Tibial nerve (tissue), 3 donors: Measurements from ENCODE around the gene BEAN1.

ENCODE experiments used
- POLR2A ChIP-seq, 2 donors: fragments of 450-650 bp; IDR thresholded peaks; one replicate each; pipeline ENCODE4 v1.6.1; 2017; ENCODE audit warnings: antibody characterized with exemption in 2 of 2, mild to moderate bottlenecking in 2 of 2, moderate library complexity in 2 of 2
- TF ChIP-seq, protein P1 (sequence below), 5 experiments: fragments of 200-600 bp in 3 of 5; fragments of 450-650 bp in 2 of 5; sonication (generic) in 3 of 5; IDR thresholded peaks; one replicate each; pipeline ENCODE4 v1.5.1; 2016 to 2019; ENCODE audit warnings: antibody characterized with exemption in 5 of 5, mild to moderate bottlenecking in 3 of 5, moderate library complexity in 2 of 5

GRCh38 chr16:66516808-66517585 is 89.9 kb downstream of the BEAN1 start:
- TF ChIP-seq POLR2A (IDR thresholded peaks at IDR 0.05): peak in 1 of 2 donors; percentile 66
- TF ChIP-seq, protein P1, sequence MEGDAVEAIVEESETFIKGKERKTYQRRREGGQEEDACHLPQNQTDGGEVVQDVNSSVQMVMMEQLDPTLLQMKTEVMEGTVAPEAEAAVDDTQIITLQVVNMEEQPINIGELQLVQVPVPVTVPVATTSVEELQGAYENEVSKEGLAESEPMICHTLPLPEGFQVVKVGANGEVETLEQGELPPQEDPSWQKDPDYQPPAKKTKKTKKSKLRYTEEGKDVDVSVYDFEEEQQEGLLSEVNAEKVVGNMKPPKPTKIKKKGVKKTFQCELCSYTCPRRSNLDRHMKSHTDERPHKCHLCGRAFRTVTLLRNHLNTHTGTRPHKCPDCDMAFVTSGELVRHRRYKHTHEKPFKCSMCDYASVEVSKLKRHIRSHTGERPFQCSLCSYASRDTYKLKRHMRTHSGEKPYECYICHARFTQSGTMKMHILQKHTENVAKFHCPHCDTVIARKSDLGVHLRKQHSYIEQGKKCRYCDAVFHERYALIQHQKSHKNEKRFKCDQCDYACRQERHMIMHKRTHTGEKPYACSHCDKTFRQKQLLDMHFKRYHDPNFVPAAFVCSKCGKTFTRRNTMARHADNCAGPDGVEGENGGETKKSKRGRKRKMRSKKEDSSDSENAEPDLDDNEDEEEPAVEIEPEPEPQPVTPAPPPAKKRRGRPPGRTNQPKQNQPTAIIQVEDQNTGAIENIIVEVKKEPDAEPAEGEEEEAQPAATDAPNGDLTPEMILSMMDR (IDR thresholded peaks at IDR 0.05): no peak
